ENCODE data around the gene ZNF367. TPM values are rescaled to one million over a fixed set of nuclear protein-coding genes. Genes with fewer than 3 reads are reported as not detected.

The ZNF367 gene
- polyA plus RNA-seq, 1 donor from 2014 or later = 2.0 TPM

GRCh38 chr9:96399325-96399633 lies 18.9 kb downstream of the ZNF367 start:
- Histone ChIP-seq H3K79me2 (replicated peaks; ENCODE audit: insufficient read depth, low read length) (no peaks in the 10 kb centered on the region), H3K9me3 (ENCODE audit: low read length) (no peaks in the 10 kb centered on the region), H3K27ac (ENCODE audit: low read length) (no peak overlapping the region), H4K20me1 (ENCODE audit: insufficient read depth) (no peaks in the 10 kb centered on the region), H2AFZ (ENCODE audit: low read depth, low read length) (no peak overlapping the region), H3F3A (ENCODE audit: insufficient read depth, low read length, poor library complexity, severe bottlenecking) (no peaks in the 10 kb centered on the region), H3K9me2 (ENCODE audit: insufficient read depth, low read length) (no peaks in the 10 kb centered on the region), H3K27me3 (ENCODE audit: insufficient read depth, low read depth, low read length) (no peaks in the 10 kb centered on the region), H3K4me2 (ENCODE audit: low read length) (no peak overlapping the region), H3K4me3 (ENCODE audit: low read length) (no peak overlapping the region), H3K9ac (ENCODE audit: low read length) (no peak overlapping the region), H3K36me3 (ENCODE audit: insufficient read depth, low read length) (no peaks in the 10 kb centered on the region)
- TF ChIP-seq MXI1 (conservative IDR thresholded peaks at IDR 0.05; ENCODE audit: poor library complexity, severe bottlenecking) (no peak), SMC3 (conservative IDR thresholded peaks at IDR 0.05; ENCODE audit: poor library complexity) (no peak), POLR2AphosphoS5 (IDR thresholded peaks at IDR 0.05) (no peak), EP300 (conservative IDR thresholded peaks at IDR 0.05; ENCODE audit: poor library complexity, severe bottlenecking) (no peak), TAF1 (IDR thresholded peaks at IDR 0.05; ENCODE audit: low read depth) (no peak), REST (IDR thresholded peaks at IDR 0.05; ENCODE audit: borderline replicate concordance) (no peak), CTCF (IDR thresholded peaks at IDR 0.05; ENCODE audit: poor library complexity, severe bottlenecking) (no peak), EZH2 (IDR thresholded peaks at IDR 0.05; ENCODE audit: borderline replicate concordance, insufficient read depth, low read length, poor library complexity, severe bottlenecking) (no peak), RAD21 (conservative IDR thresholded peaks at IDR 0.05) (no peak)

- H3K27me3 ChIP-seq (ENCODE audit: insufficient read depth, low read depth, low read length) = no peaks in the 10 kb centered on the region
- H3K9ac ChIP-seq (ENCODE audit: low read length) = no peak overlapping the region
- no peaks in the 10 kb centered on the region for H3K79me2 ChIP-seq (replicated peaks; ENCODE audit: insufficient read depth, low read length)
- no peak overlapping the region for H3K4me2 ChIP-seq (ENCODE audit: low read length)
- H3K27ac ChIP-seq (ENCODE audit: low read length) = no peak overlapping the region
- no peak overlapping the region for H3K4me3 ChIP-seq (ENCODE audit: low read length)
- TF ChIP-seq EP300 (conservative IDR thresholded peaks at IDR 0.05; ENCODE audit: poor library complexity, severe bottlenecking) (no peak), MXI1 (conservative IDR thresholded peaks at IDR 0.05; ENCODE audit: poor library complexity, severe bottlenecking) (no peak)
- no peak overlapping the region for H2AFZ ChIP-seq (ENCODE audit: low read depth, low read length)
- H4K20me1 ChIP-seq (ENCODE audit: insufficient read depth) = no peaks in the 10 kb centered on the region
- no peaks in the 10 kb centered on the region for H3K9me2 ChIP-seq (ENCODE audit: insufficient read depth, low read length)
- H3F3A ChIP-seq (ENCODE audit: insufficient read depth, low read length, poor library complexity, severe bottlenecking) = no peaks in the 10 kb centered on the region
- H3K9me3 ChIP-seq (ENCODE audit: low read length) = no peaks in the 10 kb centered on the region
- H3K36me3 ChIP-seq (ENCODE audit: insufficient read depth, low read length) = no peaks in the 10 kb centered on the region
Measured at GRCh38 chr9:96398582-96399324, 19.4 kb downstream of the ZNF367 start.
